ENCODE data around the gene NPAS2. TPM values are rescaled to one million over a fixed set of nuclear protein-coding genes. Genes with fewer than 3 reads are reported as not detected.

The NPAS2 gene
- total and polyA plus RNA-seq, 2 donors from 2014 or later = 8.4 to 44.5 TPM

- intact Hi-C loops (cut with DNase I) = no loop called here
- Histone ChIP-seq H3K27me3 (ENCODE audit: control insufficient read depth, insufficient read depth, low read length) (no peaks in the 10 kb centered on the region), H3K27ac (ENCODE audit: low read depth in 2 of 2, low read length in 2 of 2) (no peak overlapping the region), H3K4me3 (ENCODE audit: low read length in 3 of 3) (no peak overlapping the region), H3K36me3 (ENCODE audit: control insufficient read depth in 2 of 3, insufficient read depth in 3 of 3, low read length in 3 of 3) (peaks cover 0 to 3% (median 3%) of the 10 kb centered on the region in 3 donors), H3K4me1 (ENCODE audit: control insufficient read depth in 2 of 3, insufficient read depth in 2 of 3, low read depth in 1 of 3, low read length in 3 of 3) (no peaks in the 10 kb centered on the region), H3K9me3 (ENCODE audit: control insufficient read depth in 2 of 3, insufficient read depth in 1 of 3, low read length in 3 of 3) (no peaks in the 10 kb centered on the region), H3K9ac (ENCODE audit: low read length in 3 of 3) (no peak overlapping the region)
- FAIRE-seq (no peak), DNase-seq (peak in 1 of 5 donors; percentile 5)
- no peak for TF ChIP-seq CTCF (IDR thresholded peaks at IDR 0.05; ENCODE audit: borderline replicate concordance, extremely low read depth, insufficient read depth)
Measured at GRCh38 chr2:100928235-100928634, 108.3 kb downstream of the NPAS2 start.

DNA sequence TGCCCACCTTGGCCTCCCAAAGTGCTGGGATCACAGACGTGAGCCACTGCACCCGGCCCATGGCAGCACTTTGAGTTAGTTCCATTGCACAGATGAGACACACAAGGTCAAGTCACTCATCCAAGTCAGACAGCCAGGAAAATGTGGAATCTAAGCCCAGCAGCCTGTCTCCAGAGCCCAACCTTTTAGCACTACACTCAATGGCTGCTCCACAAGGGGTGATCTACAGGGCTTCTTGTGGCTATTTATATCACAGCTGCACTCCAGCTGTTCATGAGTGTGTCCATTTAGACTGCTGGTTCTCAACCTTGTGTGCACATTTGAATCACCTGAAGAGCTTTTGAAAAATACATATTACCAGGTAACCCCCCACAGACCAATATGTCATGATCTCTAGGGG, 109.2 kb downstream of the NPAS2 start:
- peaks cover 0 to 7% (median 5%) of the 10 kb centered on the region in 3 donors for H3K36me3 ChIP-seq (ENCODE audit: control insufficient read depth in 2 of 3, insufficient read depth in 3 of 3, low read length in 3 of 3)
- no peaks in the 10 kb centered on the region for H3K9me3 ChIP-seq (ENCODE audit: control insufficient read depth in 2 of 3, insufficient read depth in 1 of 3, low read length in 3 of 3)
- H3K27me3 ChIP-seq (ENCODE audit: control insufficient read depth, insufficient read depth, low read length) = no peaks in the 10 kb centered on the region
- FAIRE-seq = no peak
- H3K4me3 ChIP-seq (ENCODE audit: low read length in 3 of 3) = no peak overlapping the region
- TF ChIP-seq CTCF (IDR thresholded peaks at IDR 0.05; ENCODE audit: borderline replicate concordance, extremely low read depth, insufficient read depth) = no peak
- H3K9ac ChIP-seq (ENCODE audit: low read length in 3 of 3) = no peak overlapping the region
- H3K27ac ChIP-seq (ENCODE audit: low read depth in 2 of 2, low read length in 2 of 2) = no peak overlapping the region
- DNase-seq = peak in 1 of 5 donors; percentile 60
- H3K4me1 ChIP-seq (ENCODE audit: control insufficient read depth in 2 of 3, insufficient read depth in 2 of 3, low read depth in 1 of 3, low read length in 3 of 3) = no peaks in the 10 kb centered on the region
- intact Hi-C loops (cut with DNase I) = no loop called here

- Histone ChIP-seq H3K36me3 (ENCODE audit: control insufficient read depth in 2 of 3, insufficient read depth in 3 of 3, low read length in 3 of 3) (peaks cover 0 to 16% (median 3%) of the 10 kb centered on the region in 3 donors), H3K4me3 (ENCODE audit: low read length in 3 of 3) (no peak overlapping the region), H3K27me3 (ENCODE audit: control insufficient read depth, insufficient read depth, low read length) (no peaks in the 10 kb centered on the region), H3K9me3 (ENCODE audit: control insufficient read depth in 2 of 3, insufficient read depth in 1 of 3, low read length in 3 of 3) (no peaks in the 10 kb centered on the region), H3K9ac (ENCODE audit: low read length in 3 of 3) (no peak overlapping the region), H3K27ac (ENCODE audit: low read depth in 2 of 2, low read length in 2 of 2) (no peak overlapping the region), H3K4me1 (ENCODE audit: control insufficient read depth in 2 of 3, insufficient read depth in 2 of 3, low read depth in 1 of 3, low read length in 3 of 3) (no peaks in the 10 kb centered on the region)
- intact Hi-C loops (cut with DNase I) = no loop called here
- TF ChIP-seq CTCF (IDR thresholded peaks at IDR 0.05; ENCODE audit: borderline replicate concordance, extremely low read depth, insufficient read depth) = no peak
- FAIRE-seq (no peak), DNase-seq (no peak)
Measured at GRCh38 chr2:100934504-100935371, 114.8 kb downstream of the NPAS2 start.
